Hepatocyte (in vitro differentiated cells): Measurements from ENCODE around the gene CFAP206. TPM values are rescaled to one million over a fixed set of nuclear protein-coding genes. Genes with fewer than 3 reads are reported as not detected.

Source experiments
- DNase-seq: peaks from one replicate; pipeline ENCODE4 v3.0.0-alpha.2; 2016; ENCODE audit warnings: low spot score
- H2AFZ ChIP-seq: fragments of 200-600 bp; sonication (generic); 2 replicates; pipeline ENCODE4 v1.6.0; 2016; ENCODE audit warnings: antibody characterized with exemption, mild to moderate bottlenecking
- H3K27ac ChIP-seq: fragments of 200-600 bp; sonication (generic); 2 replicates; pipeline ENCODE4 v1.5.1; 2016; ENCODE audit warnings: mild to moderate bottlenecking
- H3K27me3 ChIP-seq: fragments of 200-600 bp; sonication (generic); 2 replicates; pipeline ENCODE4 v1.6.1; 2016
- H3K36me3 ChIP-seq: fragments of 200-600 bp; sonication (generic); replicated peaks from 2 replicates; pipeline ENCODE4 v1.5.1; 2016; ENCODE audit warnings: low read depth; ENCODE audit not compliant: insufficient read depth
- H3K4me1 ChIP-seq: fragments of 200-600 bp; sonication (generic); 2 replicates; pipeline ENCODE4 v1.5.1; 2016; ENCODE audit warnings: mild to moderate bottlenecking, moderate library complexity; ENCODE audit not compliant: insufficient read depth
- H3K4me2 ChIP-seq: fragments of 200-600 bp; sonication (generic); 2 replicates; pipeline ENCODE4 v1.6.0; 2016
- H3K4me3 ChIP-seq: fragments of 200-600 bp; sonication (generic); 2 replicates; pipeline ENCODE4 v1.5.1; 2016; ENCODE audit warnings: mild to moderate bottlenecking
- H3K79me2 ChIP-seq: fragments of 200-600 bp; sonication (generic); 2 replicates; pipeline ENCODE4 v1.6.0; 2017; ENCODE audit warnings: mild to moderate bottlenecking
- H3K9me2 ChIP-seq: fragments of 200-600 bp; sonication (generic); replicated peaks from 2 replicates; pipeline ENCODE4 v1.6.0; 2017; ENCODE audit warnings: mild to moderate bottlenecking; ENCODE audit not compliant: insufficient read depth
- H3K9me3 ChIP-seq: fragments of 200-600 bp; sonication (generic); 2 replicates; pipeline ENCODE4 v1.5.1; 2016; ENCODE audit warnings: low read depth, mild to moderate bottlenecking
- H4K20me1 ChIP-seq: fragments of 200-600 bp; sonication (generic); 2 replicates; pipeline ENCODE4 v1.6.0; 2016; ENCODE audit warnings: mild to moderate bottlenecking; ENCODE audit not compliant: insufficient read depth, poor library complexity, severe bottlenecking
- EZH2 ChIP-seq: fragments of 200-600 bp; sonication (generic); IDR thresholded peaks from 2 replicates; pipeline ENCODE4 v1.6.1; 2016; ENCODE audit warnings: antibody characterized with exemption, mild to moderate bottlenecking, borderline replicate concordance
- EZH2phosphoT487 ChIP-seq: fragments of 200-600 bp; sonication (generic); IDR thresholded peaks from one replicate; pipeline ENCODE4 v1.6.1; 2018; ENCODE audit warnings: antibody characterized with exemption, mild to moderate bottlenecking, low read depth, moderate library complexity; ENCODE audit not compliant: unreplicated experiment, severe bottlenecking
- WGBS: methylation state at CpG from one replicate; pipeline ENCODE4 v1.1.6; 2016; ENCODE audit warnings: low lambda C conversion rate; ENCODE audit errors: missing lambda C conversion rate; 5-methylcytosine and 5-hydroxymethylcytosine counted together
- polyA plus RNA-seq: library from polyadenylated mRNA; unstranded; fragments of >200 nt; fragmentation: Nextera tagmentation; extraction: Ambion mirVana; gene quantifications from 2 replicates; pipeline ENCODE4 v1.2.1, GENCODE V29; 2016
- total RNA-seq: library from RNA; depleted of rRNA; stranded (reverse); fragments of >200 nt; gene quantifications from 2 replicates; pipeline ENCODE4 v1.2.3, GENCODE V29; 2014
- TF ChIP-seq, protein P1 (sequence below): fragments of 200-600 bp; sonication (generic); IDR thresholded peaks from 2 replicates; pipeline ENCODE4 v1.5.1; 2016; ENCODE audit warnings: antibody characterized with exemption, mild to moderate bottlenecking; ENCODE audit not compliant: poor library complexity

Gene CFAP206
- total and polyA plus RNA-seq, 2 experiments from 2014 or later = 0.20 TPM; not detected in 1

DNA sequence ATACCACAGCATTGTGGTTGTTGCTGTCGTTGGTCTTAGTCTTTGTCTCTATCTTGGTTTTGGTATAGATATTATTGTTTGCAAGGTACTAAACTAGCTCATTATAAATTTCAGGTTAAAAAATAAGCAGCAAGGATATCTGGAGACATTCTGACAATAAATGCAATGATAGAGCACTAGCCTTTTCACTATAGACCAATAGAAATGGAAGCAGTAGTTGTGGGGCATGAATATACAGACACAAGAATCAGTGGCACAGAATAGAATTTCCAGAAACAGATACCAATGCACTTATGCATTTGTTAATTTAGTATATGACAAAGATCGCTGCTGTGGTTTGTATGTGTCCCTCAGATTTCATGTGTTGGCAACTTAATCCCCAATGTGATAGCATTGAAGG lies 31.1 kb upstream of the CFAP206 start:
- no peaks in the 10 kb centered on the region for H3K9me2 ChIP-seq
- whole genome bisulfite sequencing = 98% methylated on average over 2 of the region's 2 CpGs

GRCh38 chr6:87378947-87379346 lies 28.8 kb upstream of the CFAP206 start:
- H2AFZ ChIP-seq = no peak overlapping the region
- no peaks in the 10 kb centered on the region for H3K9me3 ChIP-seq
- H3K27me3 ChIP-seq = no peaks in the 10 kb centered on the region
- no peaks in the 10 kb centered on the region for H3K9me2 ChIP-seq
- H3K4me1 ChIP-seq = no peaks in the 10 kb centered on the region
- no peaks in the 10 kb centered on the region for H4K20me1 ChIP-seq
- H3K4me2 ChIP-seq = no peak overlapping the region
- no peak overlapping the region for H3K27ac ChIP-seq
- no peak overlapping the region for H3K4me3 ChIP-seq
- WGBS = 93% methylated on average over 4 of the region's 4 CpGs
- H3K79me2 ChIP-seq = no peaks in the 10 kb centered on the region
- no peak for DNase-seq
- H3K36me3 ChIP-seq = no peaks in the 10 kb centered on the region
- TF ChIP-seq EZH2phosphoT487 = no peak
- no peak for TF ChIP-seq EZH2
- TF ChIP-seq, protein P1, sequence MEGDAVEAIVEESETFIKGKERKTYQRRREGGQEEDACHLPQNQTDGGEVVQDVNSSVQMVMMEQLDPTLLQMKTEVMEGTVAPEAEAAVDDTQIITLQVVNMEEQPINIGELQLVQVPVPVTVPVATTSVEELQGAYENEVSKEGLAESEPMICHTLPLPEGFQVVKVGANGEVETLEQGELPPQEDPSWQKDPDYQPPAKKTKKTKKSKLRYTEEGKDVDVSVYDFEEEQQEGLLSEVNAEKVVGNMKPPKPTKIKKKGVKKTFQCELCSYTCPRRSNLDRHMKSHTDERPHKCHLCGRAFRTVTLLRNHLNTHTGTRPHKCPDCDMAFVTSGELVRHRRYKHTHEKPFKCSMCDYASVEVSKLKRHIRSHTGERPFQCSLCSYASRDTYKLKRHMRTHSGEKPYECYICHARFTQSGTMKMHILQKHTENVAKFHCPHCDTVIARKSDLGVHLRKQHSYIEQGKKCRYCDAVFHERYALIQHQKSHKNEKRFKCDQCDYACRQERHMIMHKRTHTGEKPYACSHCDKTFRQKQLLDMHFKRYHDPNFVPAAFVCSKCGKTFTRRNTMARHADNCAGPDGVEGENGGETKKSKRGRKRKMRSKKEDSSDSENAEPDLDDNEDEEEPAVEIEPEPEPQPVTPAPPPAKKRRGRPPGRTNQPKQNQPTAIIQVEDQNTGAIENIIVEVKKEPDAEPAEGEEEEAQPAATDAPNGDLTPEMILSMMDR = no peak

More for the DNA sequence above, 31.1 kb upstream of the CFAP206 start:
- H3K79me2 ChIP-seq = no peaks in the 10 kb centered on the region
- TF ChIP-seq EZH2 = no peak
- TF ChIP-seq, protein P1 = no peak
- TF ChIP-seq EZH2phosphoT487 = no peak
- H2AFZ ChIP-seq = no peak overlapping the region
- no peaks in the 10 kb centered on the region for H3K4me1 ChIP-seq
- no peaks in the 10 kb centered on the region for H3K36me3 ChIP-seq
- H3K9me3 ChIP-seq = no peaks in the 10 kb centered on the region
- no peak overlapping the region for H3K27ac ChIP-seq
- no peak for DNase-seq
- no peak overlapping the region for H3K4me3 ChIP-seq
- no peaks in the 10 kb centered on the region for H4K20me1 ChIP-seq
- H3K4me2 ChIP-seq = no peak overlapping the region
- H3K27me3 ChIP-seq = no peaks in the 10 kb centered on the region

GRCh38 chr6:87382861-87383260 lies 24.9 kb upstream of the CFAP206 start:
- no peak overlapping the region for H3K4me3 ChIP-seq
- 83% methylated on average over 5 of the region's 5 CpGs for WGBS
- H3K79me2 ChIP-seq = no peaks in the 10 kb centered on the region
- no peak for DNase-seq
- no peaks in the 10 kb centered on the region for H3K36me3 ChIP-seq
- TF ChIP-seq EZH2 (no peak), EZH2phosphoT487 (no peak)
- TF ChIP-seq, protein P1 = no peak
- no peak overlapping the region for H3K4me2 ChIP-seq
- no peak overlapping the region for H2AFZ ChIP-seq
- H3K9me3 ChIP-seq = no peaks in the 10 kb centered on the region
- H3K9me2 ChIP-seq = no peaks in the 10 kb centered on the region
- H3K4me1 ChIP-seq = no peaks in the 10 kb centered on the region
- H3K27me3 ChIP-seq = no peaks in the 10 kb centered on the region
- no peak overlapping the region for H3K27ac ChIP-seq
- H4K20me1 ChIP-seq = no peaks in the 10 kb centered on the region

- no peaks in the 10 kb centered on the region for H3K4me1 ChIP-seq
- no peak overlapping the region for H3K4me2 ChIP-seq
- H3K4me3 ChIP-seq = no peak overlapping the region
- no peak for DNase-seq
- H3K9me3 ChIP-seq = no peaks in the 10 kb centered on the region
- H3K36me3 ChIP-seq = no peaks in the 10 kb centered on the region
- H3K27me3 ChIP-seq = no peaks in the 10 kb centered on the region
- no peaks in the 10 kb centered on the region for H3K9me2 ChIP-seq
- 81% methylated on average over 1 of the region's 1 CpG for WGBS
- no peaks in the 10 kb centered on the region for H3K79me2 ChIP-seq
- TF ChIP-seq, protein P1 = no peak
- TF ChIP-seq EZH2 (no peak), EZH2phosphoT487 (no peak)
- no peak overlapping the region for H3K27ac ChIP-seq
- no peak overlapping the region for H2AFZ ChIP-seq
- H4K20me1 ChIP-seq = no peaks in the 10 kb centered on the region
These were observed 23.7 kb upstream of the CFAP206 start for GRCh38 chr6:87384038-87384437.
